ENCODE results near the gene DDX41. TPM values are rescaled to one million over a fixed set of nuclear protein-coding genes. Genes with fewer than 3 reads are reported as not detected.
"Not testable (repeated sequence)": the region's sequence is repeated elsewhere in the genome, so short reads cannot be mapped to it uniquely, and the experiment has no call there.

Gene DDX41
- total RNA-seq, 2 donors from 2014 or later, result 70.1 to 230 TPM

- Mint-ChIP-seq H3K9me3 (no peaks in the 10 kb centered on the region), H3K36me3 (no peaks in the 10 kb centered on the region), H3K27ac (no peak overlapping the region)
- ATAC-seq, result no peak
- DNase-seq (ENCODE audit: low spot score in 2 of 2), result no peak
These were observed 30.5 kb downstream of the DDX41 start for GRCh38 chr5:177486256-177486655.

GRCh38 chr5:177485753-177486152 lies 31.0 kb downstream of the DDX41 start:
- H3K36me3 Mint-ChIP-seq; DNase-seq (ENCODE audit: low spot score in 2 of 2); H3K9me3 Mint-ChIP-seq; ATAC-seq: not testable (repeated sequence)
- peak overlapping the region in 1 of 2 donors; percentile 29 for H3K27ac Mint-ChIP-seq

GRCh38 chr5:177484902-177485549 lies 31.7 kb downstream of the DDX41 start:
- DNase-seq (ENCODE audit: low spot score in 2 of 2) (no peak), ATAC-seq (no peak)
- H3K9me3 Mint-ChIP-seq, result no peaks in the 10 kb centered on the region
- H3K36me3 Mint-ChIP-seq, result no peaks in the 10 kb centered on the region
- peak overlapping the region in 1 of 2 donors; percentile 1 for H3K27ac Mint-ChIP-seq

- H3K9me3 Mint-ChIP-seq, result no peaks in the 10 kb centered on the region
- ATAC-seq (peak in 1 of 2 donors; percentile 19), DNase-seq (ENCODE audit: low spot score in 2 of 2) (no peak)
- H3K36me3 Mint-ChIP-seq, result peaks cover 0 to 8% of the 10 kb centered on the region in 2 donors
- H3K27ac Mint-ChIP-seq, result peak overlapping the region in 1 of 2 donors; percentile 9
These were observed 32.5 kb downstream of the DDX41 start for GRCh38 chr5:177483994-177484901.

- H3K9me3 Mint-ChIP-seq, result no peaks in the 10 kb centered on the region
- ATAC-seq, result no peak
- H3K27ac Mint-ChIP-seq, result no peak overlapping the region
- H3K36me3 Mint-ChIP-seq, result peaks cover 0 to 19% of the 10 kb centered on the region in 2 donors
- DNase-seq (ENCODE audit: low spot score in 2 of 2), result no peak
These were observed 33.7 kb downstream of the DDX41 start for GRCh38 chr5:177483042-177483441.

GRCh38 chr5:177482359-177482795 lies 34.4 kb downstream of the DDX41 start:
- H3K36me3 Mint-ChIP-seq, result peaks cover 0 to 19% of the 10 kb centered on the region in 2 donors
- no peak overlapping the region for H3K27ac Mint-ChIP-seq
- DNase-seq (ENCODE audit: low spot score in 2 of 2) (no peak), ATAC-seq (no peak)
- H3K9me3 Mint-ChIP-seq, result no peaks in the 10 kb centered on the region

- Mint-ChIP-seq H3K9me3 (no peaks in the 10 kb centered on the region), H3K36me3 (peaks cover 0 to 19% of the 10 kb centered on the region in 2 donors), H3K27ac (peak overlapping the region; percentile 89 to 96)
- DNase-seq (ENCODE audit: low spot score in 2 of 2) (no peak), ATAC-seq (no peak)
These were observed 37.0 kb downstream of the DDX41 start for GRCh38 chr5:177479774-177480173.

- peak; percentile 79 to 80 for ATAC-seq
- Mint-ChIP-seq H3K36me3 (peaks cover 0 to 19% of the 10 kb centered on the region in 2 donors), H3K9me3 (no peaks in the 10 kb centered on the region), H3K27ac (peak overlapping the region; percentile 89 to 96)
- DNase-seq (ENCODE audit: low spot score in 2 of 2), result no peak
These were observed 37.8 kb downstream of the DDX41 start for GRCh38 chr5:177478711-177479646.

GRCh38 chr5:177477701-177478477 lies 38.9 kb downstream of the DDX41 start:
- peaks cover 0 to 19% of the 10 kb centered on the region in 2 donors for H3K36me3 Mint-ChIP-seq
- no peaks in the 10 kb centered on the region for H3K9me3 Mint-ChIP-seq
- DNase-seq (ENCODE audit: low spot score in 2 of 2) (no peak), ATAC-seq (no peak)
- peak overlapping the region; percentile 89 to 96 for H3K27ac Mint-ChIP-seq

- ATAC-seq, result no peak
- no peak for DNase-seq (ENCODE audit: low spot score in 2 of 2)
- Mint-ChIP-seq H3K27ac (peak overlapping the region in 1 of 2 donors; percentile 4), H3K9me3 (no peaks in the 10 kb centered on the region), H3K36me3 (peaks cover 0 to 19% of the 10 kb centered on the region in 2 donors)
These were observed 40.1 kb downstream of the DDX41 start for GRCh38 chr5:177476531-177477233.

GRCh38 chr5:177475563-177476427 lies 41.0 kb downstream of the DDX41 start:
- peaks cover 0 to 19% of the 10 kb centered on the region in 2 donors for H3K36me3 Mint-ChIP-seq
- ATAC-seq (no peak), DNase-seq (ENCODE audit: low spot score in 2 of 2) (no peak)
- no peaks in the 10 kb centered on the region for H3K9me3 Mint-ChIP-seq
- peak overlapping the region in 1 of 2 donors; percentile 4 for H3K27ac Mint-ChIP-seq

GRCh38 chr5:177474846-177475562 lies 41.8 kb downstream of the DDX41 start:
- peaks cover 0 to 19% of the 10 kb centered on the region in 2 donors for H3K36me3 Mint-ChIP-seq
- H3K27ac Mint-ChIP-seq, result no peak overlapping the region
- no peaks in the 10 kb centered on the region for H3K9me3 Mint-ChIP-seq
- no peak for DNase-seq (ENCODE audit: low spot score in 2 of 2)
- ATAC-seq, result no peak

GRCh38 chr5:177474002-177474476 lies 42.7 kb downstream of the DDX41 start:
- ATAC-seq (no peak), DNase-seq (ENCODE audit: low spot score in 2 of 2) (no peak)
- Mint-ChIP-seq H3K27ac (peak overlapping the region in 1 of 2 donors; percentile 62), H3K9me3 (no peaks in the 10 kb centered on the region), H3K36me3 (peaks cover 0 to 9% of the 10 kb centered on the region in 2 donors)

Measured in activated naive CD4-positive, alpha-beta T cell treated with anti-CD3 and anti-CD28 coated beads, Interleukin-2, amount 50 U/mL, for 72 hours (primary cell).